Measurements from ENCODE around the gene INTU. TPM values are rescaled to one million over a fixed set of nuclear protein-coding genes. Genes with fewer than 3 reads are reported as not detected.
"Not testable (repeated sequence)": the region's sequence is repeated elsewhere in the genome, so short reads cannot be mapped to it uniquely, and the experiment has no call there.

INTU gene
- 4.6 TPM for total RNA-seq
- long read RNA-seq, partial matches to known transcripts, result 1 of 2 reads
- long read RNA-seq, other reads (novel, unspliced or antisense), result 1 of 2 reads

- peak; percentile 93 for DNase-seq (ENCODE audit: low spot score)
Measured at GRCh38 chr4:127632420-127633403, at the start of gene INTU. Gene INTU, plus strand, starts transcription at chr4:127632957. Its CDS starts 78 bp downstream, at chr4:127633035.

GRCh38 chr4:127586496-127586895 lies 46.3 kb upstream of the INTU start:
- not testable (repeated sequence) for DNase-seq (ENCODE audit: low spot score)

DNA sequence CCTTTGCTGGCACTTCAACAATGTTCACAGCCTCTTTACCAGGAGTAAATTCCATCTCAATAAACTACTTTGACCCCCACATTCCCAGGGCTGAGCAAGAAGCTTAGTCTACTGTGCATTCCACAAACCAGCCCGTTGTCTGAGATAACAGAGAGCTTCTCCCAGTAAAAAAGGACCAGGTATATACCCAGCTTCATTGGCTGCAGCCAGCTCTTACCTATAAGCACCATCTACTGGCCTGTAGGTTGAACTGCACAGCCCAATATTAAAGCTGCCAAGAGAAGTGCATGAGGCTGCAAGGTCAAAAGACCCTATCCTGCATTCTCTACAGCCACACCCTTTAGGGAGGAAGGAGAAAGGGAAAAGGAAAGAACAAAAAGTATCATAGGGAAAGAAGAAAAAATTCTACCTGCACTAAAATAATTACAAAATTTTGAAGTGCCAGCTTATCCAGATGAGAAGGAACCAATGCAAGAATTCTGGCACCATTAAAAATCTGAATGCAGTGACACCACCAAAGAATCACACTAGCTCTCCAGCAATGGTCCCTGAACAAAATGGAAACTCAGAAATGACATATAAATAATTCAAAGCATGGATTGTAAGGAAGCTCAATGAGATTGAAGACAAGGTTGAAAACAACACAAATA lies 45.7 kb upstream of the INTU start:
- DNase-seq (ENCODE audit: low spot score), result no peak

- DNase-seq (ENCODE audit: low spot score), result not testable (repeated sequence)
Measured at GRCh38 chr4:127589153-127589552, 43.6 kb upstream of the INTU start.

DNA sequence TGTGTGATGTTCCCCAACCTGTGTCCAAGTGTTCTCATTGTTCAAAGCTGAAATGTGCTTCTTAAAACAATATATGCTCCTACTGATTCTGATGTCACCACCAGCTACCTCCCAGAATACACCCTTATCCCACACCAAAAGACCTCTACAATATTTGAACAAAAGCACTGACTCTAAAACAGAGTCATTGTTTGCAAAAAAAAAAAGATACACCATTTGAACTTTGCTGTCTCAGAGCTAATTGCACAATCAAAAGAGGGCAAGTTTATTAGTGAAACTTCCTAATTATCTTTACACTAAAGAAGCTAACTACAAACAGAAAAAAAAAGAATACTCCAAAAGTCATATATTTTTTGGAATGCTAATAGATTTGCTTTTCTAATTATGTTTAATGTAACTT lies 34.1 kb upstream of the INTU start:
- DNase-seq (ENCODE audit: low spot score), result no peak

GRCh38 chr4:127601029-127601428 lies 31.7 kb upstream of the INTU start:
- no peak for DNase-seq (ENCODE audit: low spot score)

- no peak for DNase-seq (ENCODE audit: low spot score)
Measured at GRCh38 chr4:127604949-127605709, 27.6 kb upstream of the INTU start.

DNA sequence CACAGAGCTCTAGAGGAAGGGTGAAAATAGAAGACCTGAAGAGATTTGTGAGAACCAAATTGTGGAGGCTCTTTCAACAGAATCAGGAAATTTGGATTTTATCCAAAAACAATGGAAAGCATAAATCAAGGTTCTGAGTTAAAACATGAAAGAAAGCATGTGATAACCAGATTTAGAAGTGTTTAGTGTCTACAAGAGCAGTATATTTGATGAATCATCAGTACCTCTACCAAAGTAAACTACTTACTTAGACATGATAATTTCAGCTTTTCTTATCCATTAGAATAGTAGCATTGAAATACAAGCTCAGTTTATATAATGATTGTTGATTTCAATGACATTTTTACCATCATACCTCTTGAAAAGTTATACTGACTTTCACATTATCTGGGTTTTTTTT lies 25.9 kb upstream of the INTU start:
- no peak for DNase-seq (ENCODE audit: low spot score)

GRCh38 chr4:127609484-127609883 lies 23.3 kb upstream of the INTU start:
- DNase-seq (ENCODE audit: low spot score), result no peak

DNA sequence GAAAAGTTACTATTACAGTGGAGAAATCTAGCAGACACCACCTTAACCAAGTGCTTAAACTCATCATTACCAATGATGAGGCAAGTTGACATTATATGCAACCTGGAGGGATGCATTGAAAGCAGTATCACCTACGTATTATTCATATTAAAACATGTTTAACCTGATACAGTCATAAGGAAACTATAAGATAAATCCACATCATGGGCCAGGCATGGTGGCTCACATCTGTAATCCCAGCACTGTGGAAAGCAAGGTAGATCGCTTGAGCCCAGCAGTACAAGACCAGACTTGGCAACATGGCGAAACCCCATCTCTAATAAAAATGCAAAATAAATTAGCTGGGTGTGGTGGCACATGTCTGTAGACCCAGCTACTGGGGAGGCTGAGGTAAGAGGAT lies 22.3 kb upstream of the INTU start:
- no peak for DNase-seq (ENCODE audit: low spot score)

- DNase-seq (ENCODE audit: low spot score), result no peak
Measured at GRCh38 chr4:127616898-127617297, 15.9 kb upstream of the INTU start.

- no peak for DNase-seq (ENCODE audit: low spot score)
Measured at GRCh38 chr4:127618427-127618826, 14.3 kb upstream of the INTU start.

DNA sequence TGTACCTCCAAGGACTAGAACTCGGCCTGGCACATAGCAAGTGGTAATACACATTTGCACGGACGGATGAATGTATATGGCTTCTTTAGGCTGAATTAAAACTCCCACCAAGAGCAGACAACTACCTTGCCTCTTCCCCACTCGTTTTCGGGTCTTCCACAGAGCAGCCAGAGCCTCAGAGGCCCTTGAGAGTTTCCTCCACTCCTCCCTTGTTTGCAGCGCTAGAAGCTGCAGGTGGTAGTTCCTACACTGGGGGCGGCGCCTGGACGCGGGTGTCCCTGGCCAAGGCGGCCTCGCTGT lies 10.2 kb upstream of the INTU start:
- no peak for DNase-seq (ENCODE audit: low spot score)

DNA sequence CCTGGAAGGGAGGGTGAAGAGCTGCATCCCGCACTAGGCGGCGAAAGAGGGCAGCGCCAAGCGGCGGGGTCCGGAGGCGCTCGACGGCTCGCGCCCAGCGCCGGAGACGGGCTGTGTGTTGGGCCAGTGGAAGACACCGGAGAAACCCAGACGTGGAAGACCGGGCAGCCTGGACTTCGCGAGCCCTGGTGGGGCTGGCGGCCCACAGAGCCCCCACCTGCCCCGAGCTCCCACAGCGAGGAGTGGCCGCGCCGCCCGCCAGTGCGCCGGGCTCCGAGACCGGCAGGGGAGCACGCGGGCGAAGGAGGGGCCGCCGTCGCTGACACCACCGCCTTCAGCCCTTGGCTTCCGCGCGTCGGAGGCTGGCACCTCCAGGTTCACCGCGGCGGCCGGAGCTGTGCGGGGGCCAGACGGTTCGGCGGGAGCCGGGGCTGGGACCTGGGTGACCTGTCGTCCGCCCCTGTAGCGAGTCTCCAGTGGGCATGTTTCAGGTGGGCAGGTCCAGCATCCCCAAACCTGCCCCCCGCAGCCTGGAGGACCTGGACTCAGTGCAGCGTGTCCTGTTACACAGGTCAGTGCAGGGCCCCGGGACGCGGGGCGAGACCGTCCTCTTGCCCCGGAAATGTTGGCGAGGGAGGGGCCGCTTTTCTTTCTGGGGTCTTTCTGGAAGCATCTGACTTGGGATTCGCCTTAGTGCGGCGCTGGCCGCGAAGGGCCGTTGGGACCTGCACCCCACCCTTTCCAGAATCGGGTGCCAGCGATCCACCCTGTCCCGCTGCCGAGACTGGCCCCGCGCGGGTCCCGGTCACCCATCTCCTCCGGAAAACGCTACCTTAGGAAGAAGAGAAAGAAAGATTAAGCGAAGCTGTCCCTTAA lies 9.6 kb upstream of the INTU start:
- no peak for DNase-seq (ENCODE audit: low spot score)

DNA sequence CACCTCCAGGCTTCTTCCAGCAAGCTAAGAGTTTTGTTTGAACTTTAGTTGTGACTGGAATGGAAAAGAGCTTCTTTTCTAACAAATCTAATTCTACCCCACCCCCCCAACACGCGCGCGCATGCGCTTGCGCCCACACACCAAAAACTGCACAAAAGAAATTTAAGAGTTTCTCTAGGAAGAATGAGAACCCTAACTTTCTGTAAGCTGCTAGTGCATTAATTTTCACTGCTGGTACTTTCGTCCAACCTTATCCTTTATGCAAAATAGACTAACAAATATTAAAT lies 9.0 kb upstream of the INTU start:
- no peak for DNase-seq (ENCODE audit: low spot score)

DNA sequence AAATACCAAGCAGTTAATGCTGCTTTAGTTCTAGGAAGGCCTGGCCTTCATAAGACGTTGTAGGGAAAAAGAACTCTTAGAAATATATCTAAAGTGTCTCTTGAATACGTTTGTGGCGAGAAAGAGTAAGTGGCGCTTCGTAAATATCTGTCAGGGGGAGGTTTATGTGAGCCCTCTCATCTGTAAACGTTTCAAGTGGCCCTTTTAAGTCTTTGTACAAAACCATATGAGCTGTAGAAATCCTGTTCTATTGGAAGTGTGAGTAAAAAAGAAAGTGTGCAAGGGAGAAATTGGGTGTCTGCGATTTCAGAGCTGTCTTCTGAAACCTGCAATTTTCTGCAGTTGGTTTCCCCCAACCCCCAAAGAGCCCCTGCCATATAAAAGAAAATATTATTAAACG lies 8.6 kb upstream of the INTU start:
- DNase-seq (ENCODE audit: low spot score), result no peak

- no peak for DNase-seq (ENCODE audit: low spot score)
Measured at GRCh38 chr4:127629371-127629770, 3.4 kb upstream of the INTU start.

DNA sequence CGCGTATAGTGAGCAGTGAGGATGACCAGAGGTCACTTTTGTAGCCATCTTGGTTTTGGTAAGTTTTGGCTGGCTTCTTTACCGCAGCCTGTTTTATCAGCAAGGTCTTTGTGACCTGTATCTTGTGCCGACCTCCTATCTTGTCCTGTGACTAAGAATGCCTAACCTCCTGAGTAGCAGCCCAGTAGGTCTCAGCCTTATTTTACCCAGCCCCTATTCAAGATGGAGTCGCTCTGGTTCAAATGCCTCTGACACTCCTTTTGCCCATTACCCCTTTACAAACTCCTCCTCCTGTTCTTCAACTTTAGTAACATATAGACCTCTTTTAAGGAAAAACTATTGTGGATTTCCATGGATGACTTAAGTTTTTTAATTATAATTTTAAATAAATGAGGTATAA lies 2.6 kb upstream of the INTU start:
- DNase-seq (ENCODE audit: low spot score), result no peak

DNA sequence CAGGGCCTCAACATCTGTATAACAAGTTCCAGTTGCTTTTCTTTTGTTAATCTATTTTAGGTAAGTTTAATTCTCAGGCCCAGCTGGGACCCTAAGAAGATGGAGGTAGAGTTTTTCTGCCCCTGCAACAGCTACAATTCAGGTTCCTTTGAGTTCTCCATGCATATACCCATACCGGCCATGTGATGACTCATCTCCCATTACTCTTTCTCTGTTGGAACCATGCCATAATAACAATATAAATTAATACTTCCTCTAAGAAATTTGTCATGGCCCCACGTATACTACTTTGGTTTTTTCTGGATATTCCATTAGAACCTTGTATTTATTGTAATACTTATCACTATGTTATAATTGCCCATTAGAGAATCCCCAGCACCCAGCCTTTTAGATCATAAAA lies 1.3 kb upstream of the INTU start:
- no peak for DNase-seq (ENCODE audit: low spot score)

GRCh38 chr4:127634181-127634580 lies 1.4 kb downstream of the INTU start:
- DNase-seq (ENCODE audit: low spot score), result no peak

DNA sequence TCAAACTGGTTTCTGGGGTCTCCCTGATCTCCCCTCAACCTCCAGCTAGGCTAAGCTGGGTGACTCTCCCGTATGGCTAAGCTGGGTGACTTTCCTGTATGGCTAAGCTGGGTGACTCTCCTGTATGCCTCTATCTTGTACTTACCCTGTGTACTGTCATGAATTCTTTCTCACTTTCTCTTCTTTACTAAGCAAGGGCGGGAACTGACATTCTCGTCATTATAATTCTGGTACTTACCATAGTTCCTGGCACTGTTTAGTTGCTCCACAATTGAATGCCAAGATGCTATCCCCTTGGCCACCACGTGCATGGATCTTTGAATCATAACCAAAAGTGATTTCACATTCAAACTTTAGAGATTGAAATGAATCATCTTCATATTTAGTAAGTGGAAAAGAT lies 8.8 kb downstream of the INTU start:
- no peak for DNase-seq (ENCODE audit: low spot score)

All from mesenteric fat pad (tissue), 1 donor.